Testis (tissue), 2 donors: ENCODE measurements around the gene PRR36.

Experiments used
- CTCF ChIP-seq, 3 experiments: fragments of 450-650 bp in 2 of 3; fragments of 200-600 bp in 1 of 3; sonication (generic) in 1 of 3; IDR thresholded peaks; one replicate each; pipeline ENCODE4 v1.5.1; 2016 to 2019; ENCODE audit warnings: antibody characterized with exemption in 3 of 3, mild to moderate bottlenecking in 2 of 3, moderate library complexity in 1 of 3
- POLR2A ChIP-seq: fragments of 450-650 bp; IDR thresholded peaks from one replicate; pipeline ENCODE4 v1.6.1; 2017; ENCODE audit warnings: antibody characterized with exemption, mild to moderate bottlenecking, moderate library complexity

GRCh38 chr19:7853770-7854128 lies 20.4 kb downstream of the PRR36 start:
- TF ChIP-seq CTCF (IDR thresholded peaks at IDR 0.05) (no peak), POLR2A (no peak)
